Measurements from ENCODE around the gene THRAP3.
"Not testable (repeated sequence)": the region's sequence is repeated elsewhere in the genome, so short reads cannot be mapped to it uniquely, and the experiment has no call there.

The THRAP3 gene

DNA sequence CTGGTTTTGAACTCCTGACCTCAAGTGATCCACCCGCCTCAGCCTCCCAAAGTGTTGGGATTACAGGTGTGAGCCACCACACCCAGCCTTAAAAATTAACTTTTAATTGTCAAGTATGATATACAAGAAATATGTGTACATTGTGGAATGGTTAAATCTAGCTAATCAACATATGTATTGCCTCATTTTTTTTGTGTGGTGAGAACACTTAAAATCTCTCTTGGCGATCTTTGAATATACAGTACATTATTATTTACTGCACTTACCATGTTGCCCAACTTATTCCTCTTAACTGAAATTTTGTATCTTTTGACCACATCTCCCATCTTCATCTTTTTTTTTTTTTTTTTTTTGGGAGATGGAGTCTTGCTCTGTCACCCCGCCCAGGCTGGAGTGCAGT lies 23.3 kb downstream of the THRAP3 start:
- no peak for FAIRE-seq
- TF ChIP-seq TAF1 (IDR thresholded peaks at IDR 0.05; ENCODE audit: low read depth, low read length), result no peak
- TF ChIP-seq SPI1 (IDR thresholded peaks at IDR 0.05; ENCODE audit: low read depth, low read length), result no peak
- no peak for TF ChIP-seq POLR2AphosphoS5 (IDR thresholded peaks at IDR 0.05; ENCODE audit: low read depth, low read length)
- TF ChIP-seq POLR2A (IDR thresholded peaks at IDR 0.05; ENCODE audit: low read depth, low read length), result no peak
- TF ChIP-seq PAX5 (IDR thresholded peaks at IDR 0.05; ENCODE audit: insufficient read depth, low read length, severe bottlenecking), result no peak
- TF ChIP-seq POU2F2 (IDR thresholded peaks at IDR 0.05; ENCODE audit: low read depth, low read length), result no peak
- no peak for DNase-seq (ENCODE audit: insufficient read length, low spot score)

DNA sequence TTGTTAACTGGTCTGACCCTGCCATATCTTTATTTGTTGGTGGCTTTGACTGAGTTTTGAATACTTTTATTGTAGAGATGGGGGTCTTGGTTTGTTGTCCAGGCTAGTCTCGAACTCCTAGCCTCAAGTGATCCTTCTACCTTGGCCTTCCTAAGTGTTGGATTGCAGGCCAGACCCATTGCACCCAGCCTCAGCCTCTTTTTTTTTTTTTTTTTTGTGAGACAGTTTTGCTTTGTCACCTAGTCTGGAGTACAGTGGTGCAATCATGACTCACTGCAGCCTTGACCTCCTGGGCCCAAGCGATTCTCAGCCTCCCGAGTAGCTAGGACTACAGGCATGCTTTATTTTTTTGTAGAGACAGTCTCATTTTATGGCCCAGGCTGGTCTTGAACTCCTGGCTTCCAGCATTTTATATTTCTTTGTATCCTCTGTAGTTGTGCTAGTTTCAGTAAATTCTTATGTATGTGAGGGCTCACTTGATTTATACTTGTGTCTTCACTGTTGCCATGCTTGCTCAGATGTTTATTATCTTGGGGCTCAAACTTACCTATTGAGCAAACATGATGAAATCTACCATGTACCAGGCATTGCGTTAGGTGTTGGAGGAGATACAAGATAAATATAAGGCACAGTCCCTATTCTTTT lies 24.1 kb downstream of the THRAP3 start:
- TF ChIP-seq POU2F2 (IDR thresholded peaks at IDR 0.05; ENCODE audit: low read depth, low read length) (no peak), SPI1 (IDR thresholded peaks at IDR 0.05; ENCODE audit: low read depth, low read length) (no peak), POLR2A (IDR thresholded peaks at IDR 0.05; ENCODE audit: low read depth, low read length) (no peak), POLR2AphosphoS5 (IDR thresholded peaks at IDR 0.05; ENCODE audit: low read depth, low read length) (no peak), PAX5 (IDR thresholded peaks at IDR 0.05; ENCODE audit: insufficient read depth, low read length, severe bottlenecking) (no peak), TAF1 (IDR thresholded peaks at IDR 0.05; ENCODE audit: low read depth, low read length) (no peak)
- no peak for DNase-seq (ENCODE audit: insufficient read length, low spot score)
- FAIRE-seq, result no peak

DNA sequence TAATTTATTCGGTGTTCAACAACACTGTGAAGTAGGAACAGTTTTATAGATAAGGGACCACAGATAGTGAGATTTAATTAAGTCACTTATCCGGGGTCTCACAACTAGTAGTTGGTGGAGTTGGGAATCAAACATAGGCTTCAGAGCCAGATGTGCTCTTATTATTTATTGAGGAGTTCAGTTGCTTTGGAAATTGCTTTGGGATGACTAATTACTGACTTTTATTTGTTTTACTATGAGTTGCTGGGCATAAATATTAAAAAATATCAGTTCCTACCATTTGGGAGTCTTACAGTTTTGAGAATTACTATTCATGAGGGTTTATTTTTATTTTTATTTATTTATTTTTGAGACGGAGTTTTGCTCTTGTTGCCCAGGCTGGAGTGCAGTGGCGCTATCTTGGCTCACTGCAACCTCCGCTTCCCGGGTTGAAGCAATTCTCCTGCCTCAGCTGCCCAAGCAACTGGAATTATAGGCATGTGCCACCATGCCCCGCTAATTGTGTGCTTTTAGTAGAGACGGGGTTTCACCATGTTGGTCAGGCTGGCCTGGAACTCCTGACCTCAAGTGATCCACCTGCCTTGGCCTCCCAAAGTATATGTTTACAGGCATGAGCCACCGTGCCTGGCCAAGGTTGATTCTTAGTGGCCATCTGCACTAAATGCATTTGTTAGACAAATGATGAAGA lies 27.7 kb downstream of the THRAP3 start:
- no peak for TF ChIP-seq PAX5 (IDR thresholded peaks at IDR 0.05; ENCODE audit: insufficient read depth, low read length, severe bottlenecking)
- no peak for TF ChIP-seq POLR2AphosphoS5 (IDR thresholded peaks at IDR 0.05; ENCODE audit: low read depth, low read length)
- TF ChIP-seq SPI1 (IDR thresholded peaks at IDR 0.05; ENCODE audit: low read depth, low read length), result no peak
- no peak for TF ChIP-seq POU2F2 (IDR thresholded peaks at IDR 0.05; ENCODE audit: low read depth, low read length)
- no peak for TF ChIP-seq POLR2A (IDR thresholded peaks at IDR 0.05; ENCODE audit: low read depth, low read length)
- TF ChIP-seq TAF1 (IDR thresholded peaks at IDR 0.05; ENCODE audit: low read depth, low read length), result no peak
- FAIRE-seq, result no peak
- no peak for DNase-seq (ENCODE audit: insufficient read length, low spot score)

DNA sequence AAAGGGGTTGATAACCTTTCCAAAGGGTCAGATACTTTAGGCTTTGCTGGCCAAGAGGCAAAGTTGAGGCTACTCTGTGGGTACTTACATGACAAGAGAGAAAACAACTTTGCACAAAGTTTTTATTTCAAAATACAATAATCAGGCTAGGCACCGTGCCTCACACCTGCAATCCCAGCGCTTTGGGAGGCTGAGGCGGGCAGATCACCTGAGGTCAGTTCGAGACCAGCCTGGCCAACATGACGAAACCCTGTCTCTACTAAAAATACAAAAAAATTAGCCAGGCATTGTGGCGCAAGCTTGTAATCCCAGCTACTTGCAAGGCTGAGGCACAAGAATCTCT lies 28.2 kb downstream of the THRAP3 start:
- not testable (repeated sequence) for FAIRE-seq; DNase-seq (ENCODE audit: insufficient read length, low spot score)

DNA sequence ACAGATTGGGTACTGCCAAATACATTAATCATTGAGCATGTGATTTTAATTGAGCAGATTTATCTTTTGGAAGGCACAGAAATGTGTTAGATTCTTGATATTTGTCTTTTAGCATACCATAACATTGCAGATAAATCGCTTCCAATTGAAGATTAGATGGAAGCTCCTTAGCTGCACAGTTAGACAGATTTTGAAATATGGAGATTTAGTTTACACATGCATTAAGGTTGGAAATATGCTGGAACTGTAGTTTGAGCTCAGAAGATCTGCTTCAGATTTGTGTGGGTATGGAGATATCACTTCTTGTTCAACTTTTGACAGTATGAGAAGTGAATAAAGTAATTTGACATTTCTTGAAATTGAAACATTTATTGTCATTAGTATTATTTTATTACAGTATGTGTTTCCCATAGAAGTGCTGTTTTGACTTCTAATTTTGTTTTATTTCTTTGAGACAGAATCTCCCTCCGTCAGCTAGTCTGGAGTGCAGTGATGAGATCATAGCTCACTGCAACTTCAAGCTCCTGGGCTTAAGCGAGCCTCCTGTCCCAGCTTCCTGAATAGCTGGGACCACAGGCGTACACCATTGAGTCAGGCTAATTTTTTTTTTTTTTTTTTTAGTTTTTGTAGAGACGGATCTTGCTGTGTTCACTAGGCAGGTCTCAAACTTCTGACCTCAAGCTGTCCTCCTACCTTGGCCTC lies 29.1 kb downstream of the THRAP3 start:
- TF ChIP-seq PAX5 (IDR thresholded peaks at IDR 0.05; ENCODE audit: insufficient read depth, low read length, severe bottlenecking), result no peak
- TF ChIP-seq SPI1 (IDR thresholded peaks at IDR 0.05; ENCODE audit: low read depth, low read length), result no peak
- TF ChIP-seq TAF1 (IDR thresholded peaks at IDR 0.05; ENCODE audit: low read depth, low read length), result no peak
- no peak for TF ChIP-seq POLR2A (IDR thresholded peaks at IDR 0.05; ENCODE audit: low read depth, low read length)
- no peak for TF ChIP-seq POU2F2 (IDR thresholded peaks at IDR 0.05; ENCODE audit: low read depth, low read length)
- TF ChIP-seq POLR2AphosphoS5 (IDR thresholded peaks at IDR 0.05; ENCODE audit: low read depth, low read length), result no peak
- DNase-seq (ENCODE audit: insufficient read length, low spot score) (no peak), FAIRE-seq (no peak)

DNA sequence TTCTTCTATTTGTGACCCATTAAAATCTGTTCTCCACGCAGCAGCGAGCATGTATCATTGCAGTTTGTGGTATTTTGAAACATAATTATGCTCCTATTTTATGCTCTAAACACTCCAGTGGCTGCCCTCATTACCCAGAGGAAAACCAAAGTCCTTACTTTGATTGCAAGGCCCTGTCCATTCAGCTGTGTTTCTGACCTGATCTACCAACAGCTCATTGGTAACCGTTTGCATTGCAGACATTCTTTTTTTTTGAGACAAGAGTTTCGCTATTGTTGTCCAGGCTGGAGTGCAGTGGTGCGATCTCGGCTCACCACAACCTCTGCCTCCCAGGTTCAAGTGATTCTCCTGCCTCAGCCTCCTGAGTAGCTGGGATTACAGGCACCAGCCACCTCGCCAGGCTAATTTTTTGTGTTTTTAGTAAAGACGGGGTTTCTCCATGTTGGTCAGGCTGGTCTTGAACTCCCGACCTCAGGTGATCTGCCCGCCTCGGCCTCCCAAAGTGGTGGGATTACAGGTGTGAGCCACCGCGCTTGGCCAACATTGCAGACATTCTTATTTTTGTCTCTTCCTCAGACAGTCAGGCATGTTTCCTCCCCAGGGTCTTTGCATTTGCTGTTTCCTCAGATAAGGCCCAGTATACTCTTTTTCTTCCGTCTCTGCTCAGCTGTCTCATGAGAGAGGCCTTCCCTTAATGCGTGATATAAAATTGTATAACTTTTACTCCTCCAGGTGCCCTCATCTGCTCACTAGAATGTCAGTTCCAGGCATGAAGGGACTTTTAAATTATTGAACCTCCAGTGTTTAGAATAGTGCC lies 32.5 kb downstream of the THRAP3 start:
- DNase-seq (ENCODE audit: insufficient read length, low spot score) (no peak), FAIRE-seq (no peak)
- TF ChIP-seq SPI1 (IDR thresholded peaks at IDR 0.05; ENCODE audit: low read depth, low read length), result no peak
- no peak for TF ChIP-seq PAX5 (IDR thresholded peaks at IDR 0.05; ENCODE audit: insufficient read depth, low read length, severe bottlenecking)
- TF ChIP-seq TAF1 (IDR thresholded peaks at IDR 0.05; ENCODE audit: low read depth, low read length), result no peak
- TF ChIP-seq POU2F2 (IDR thresholded peaks at IDR 0.05; ENCODE audit: low read depth, low read length), result no peak
- 0 out of 2 replicates have a peak, but pooled peaks have one; percentile 34 for TF ChIP-seq POLR2AphosphoS5 (IDR thresholded peaks at IDR 0.05; ENCODE audit: low read depth, low read length)
- TF ChIP-seq POLR2A (IDR thresholded peaks at IDR 0.05; ENCODE audit: low read depth, low read length), result no peak

DNA sequence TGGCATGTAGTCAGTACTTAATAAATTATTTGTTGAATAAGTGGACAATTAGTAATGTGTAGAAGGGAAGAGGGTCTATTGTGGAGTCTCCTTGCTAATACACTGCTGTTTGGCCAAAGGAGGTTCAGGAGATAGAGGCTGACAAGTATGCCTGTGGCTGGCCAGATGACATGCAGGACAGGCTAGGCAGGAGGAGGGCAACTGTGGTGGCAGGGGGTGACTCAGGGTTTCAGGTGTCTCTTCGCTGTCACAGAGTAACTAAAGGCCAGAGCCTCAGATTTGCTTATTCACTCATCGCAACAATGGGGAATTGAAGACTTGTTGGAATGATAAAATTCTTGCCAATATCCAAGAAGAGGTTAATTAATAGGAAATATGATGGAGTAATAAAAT lies 33.1 kb downstream of the THRAP3 start:
- no peak for TF ChIP-seq SPI1 (IDR thresholded peaks at IDR 0.05; ENCODE audit: low read depth, low read length)
- no peak for TF ChIP-seq POLR2A (IDR thresholded peaks at IDR 0.05; ENCODE audit: low read depth, low read length)
- no peak for TF ChIP-seq PAX5 (IDR thresholded peaks at IDR 0.05; ENCODE audit: insufficient read depth, low read length, severe bottlenecking)
- no peak for TF ChIP-seq POU2F2 (IDR thresholded peaks at IDR 0.05; ENCODE audit: low read depth, low read length)
- no peak for TF ChIP-seq POLR2AphosphoS5 (IDR thresholded peaks at IDR 0.05; ENCODE audit: low read depth, low read length)
- no peak for TF ChIP-seq TAF1 (IDR thresholded peaks at IDR 0.05; ENCODE audit: low read depth, low read length)
- DNase-seq (ENCODE audit: insufficient read length, low spot score), result no peak
- peak; percentile 78 for FAIRE-seq

DNA sequence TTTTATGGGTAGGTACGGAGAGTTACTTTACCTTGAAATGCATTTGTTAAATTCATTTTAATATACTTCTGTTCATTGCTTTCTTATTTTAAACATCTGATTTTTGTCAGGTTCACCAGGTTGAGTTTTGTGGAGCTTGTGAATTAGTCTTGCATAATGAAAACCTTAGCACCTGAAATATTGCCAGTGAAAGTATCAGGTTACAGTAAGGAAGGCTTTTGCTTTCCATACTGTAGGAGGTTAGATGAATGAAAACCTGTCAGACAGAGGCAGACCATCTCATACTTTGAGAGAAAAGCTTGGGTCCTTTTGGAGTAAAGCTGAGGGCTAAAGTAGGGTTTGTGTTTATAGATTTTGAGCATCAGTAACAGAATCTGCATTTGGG lies 34.7 kb downstream of the THRAP3 start:
- FAIRE-seq (no peak), DNase-seq (ENCODE audit: insufficient read length, low spot score) (no peak)
- TF ChIP-seq POLR2AphosphoS5 (IDR thresholded peaks at IDR 0.05; ENCODE audit: low read depth, low read length) (no peak), POLR2A (IDR thresholded peaks at IDR 0.05; ENCODE audit: low read depth, low read length) (no peak), POU2F2 (IDR thresholded peaks at IDR 0.05; ENCODE audit: low read depth, low read length) (no peak), PAX5 (IDR thresholded peaks at IDR 0.05; ENCODE audit: insufficient read depth, low read length, severe bottlenecking) (no peak), SPI1 (IDR thresholded peaks at IDR 0.05; ENCODE audit: low read depth, low read length) (no peak), TAF1 (IDR thresholded peaks at IDR 0.05; ENCODE audit: low read depth, low read length) (no peak)

DNA sequence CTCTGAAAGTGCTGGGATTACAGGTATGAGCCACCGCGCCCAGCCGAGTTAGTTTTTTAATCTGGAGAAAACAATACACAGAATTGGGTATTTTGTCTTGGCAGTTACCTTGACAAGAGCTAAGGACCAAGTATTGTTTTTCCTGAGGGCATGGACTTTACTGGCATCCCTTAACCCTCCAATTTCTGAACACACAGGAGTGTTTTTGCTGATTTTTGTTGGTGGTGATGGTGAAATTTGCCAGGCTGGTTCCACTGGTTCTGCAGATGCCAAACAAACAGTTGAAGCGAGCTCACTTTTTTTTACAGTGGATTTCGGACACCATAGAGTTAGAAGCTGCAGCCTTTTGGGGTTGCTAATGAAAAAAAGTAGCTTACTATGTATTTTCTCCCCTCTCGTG lies 44.7 kb downstream of the THRAP3 start:
- DNase-seq (ENCODE audit: insufficient read length, low spot score) (no peak), FAIRE-seq (no peak)

More for the DNA sequence above, 44.7 kb downstream of the THRAP3 start:
- TF ChIP-seq POU2F2 (IDR thresholded peaks at IDR 0.05; ENCODE audit: low read depth, low read length) (no peak), TAF1 (IDR thresholded peaks at IDR 0.05; ENCODE audit: low read depth, low read length) (no peak), POLR2A (IDR thresholded peaks at IDR 0.05; ENCODE audit: low read depth, low read length) (no peak)

Measured in GM12891 (cell line).